Body of pancreas (tissue), 4 donors: ENCODE data around the gene LY6G5C. TPM values are rescaled to one million over a fixed set of nuclear protein-coding genes. Genes with fewer than 3 reads are reported as not detected.

Experiments
- ATAC-seq: fragments of 150-250 bp; one replicate; pipeline ENCODE4 v1.9.1; 2016
- DNase-seq, 4 donors: peaks; one replicate each; pipeline ENCODE4 v3.0.0-alpha.2; 2019
- H3K27ac ChIP-seq, 4 donors: fragments of 200-600 bp; sonication (generic); 1 replicate in 3 of 4; 2 replicates in 1 of 4; pipeline versions ENCODE4 v1.5.1 to v1.6.1; 2016 to 2019; ENCODE audit warnings: mild to moderate bottlenecking in 1 of 4, mixed read lengths in 1 of 4, moderate library complexity in 1 of 4
- H3K27me3 ChIP-seq, 2 donors: fragments of 200-600 bp; sonication (generic); one replicate each; pipeline ENCODE4 v1.6.0; 2016; ENCODE audit warnings: mild to moderate bottlenecking in 1 of 2
- H3K36me3 ChIP-seq, 2 donors: fragments of 200-600 bp; sonication (generic); replicated peaks in 1 of 2; 2 replicates each; pipeline ENCODE4 v1.5.1; 2016; ENCODE audit warnings: low read depth in 2 of 2; ENCODE audit not compliant: insufficient read depth in 1 of 2
- H3K4me1 ChIP-seq: fragments of 200-600 bp; sonication (generic); one replicate; pipeline ENCODE4 v1.6.0; 2016
- H3K4me3 ChIP-seq, 2 donors: fragments of 200-600 bp; sonication (generic); 1 replicate in 1 of 2; 2 replicates in 1 of 2; pipeline ENCODE4 v1.5.1; 2016 to 2019
- H3K9me3 ChIP-seq, 3 donors: fragments of 200-600 bp; sonication (generic); 1 replicate in 2 of 3; 2 replicates in 1 of 3; pipeline ENCODE4 v1.5.1; 2016
- CTCF ChIP-seq, 7 experiments: fragments of 450-650 bp in 4 of 7; fragments of 200-600 bp in 3 of 7; sonication (generic) in 3 of 7; IDR thresholded peaks; one replicate each; pipeline ENCODE4 v1.5.1; 2016 to 2019; ENCODE audit warnings: antibody characterized with exemption in 7 of 7
- POLR2A ChIP-seq, 3 donors: fragments of 450-650 bp; IDR thresholded peaks; one replicate each; pipeline ENCODE4 v1.6.1; 2016; ENCODE audit warnings: antibody characterized with exemption in 3 of 3, mild to moderate bottlenecking in 2 of 3
- WGBS, 2 donors: methylation state at CpG; one replicate each; pipeline ENCODE4 v1.1.5; 2017; 5-methylcytosine and 5-hydroxymethylcytosine counted together
- intact Hi-C: fragments of 100-400 bp; cut with DNase I; formaldehyde crosslinking; loops from one replicate; pipeline ENCODE4 v1.15.1; 2023
- total RNA-seq, 2 donors: library from RNA; depleted of rRNA; stranded (reverse); fragments of >200 nt; gene quantifications; one replicate each; pipeline ENCODE4 v1.1.0, GENCODE V29; 2016

The LY6G5C gene
- total RNA-seq, 2 donors from 2014 or later, result 4.4 TPM; not detected in 1

- H3K27me3 ChIP-seq, result no peaks in the 10 kb centered on the region
- no peak overlapping the region for H3K4me3 ChIP-seq
- no peak for DNase-seq
- 47% methylated on average over 5 of the region's 5 CpGs for WGBS, 2 donors
- H3K36me3 ChIP-seq, result peaks cover 0 to 2% of the 10 kb centered on the region in 2 donors
- peaks cover 23% of the 10 kb centered on the region for H3K4me1 ChIP-seq
- TF ChIP-seq CTCF (IDR thresholded peaks at IDR 0.05) (no peak), POLR2A (IDR thresholded peaks at IDR 0.05) (no peak)
- no peak overlapping the region for H3K27ac ChIP-seq
- ATAC-seq, result no peak
- intact Hi-C loops, result no loop called here
- no peaks in the 10 kb centered on the region for H3K9me3 ChIP-seq
Observed at GRCh38 chr6:31700740-31701401, 20.0 kb upstream of the LY6G5C start.

- no peak overlapping the region for H3K27ac ChIP-seq
- no peak for ATAC-seq
- 50 to 61% methylated on average over 3 of the region's 3 CpGs for WGBS, 2 donors
Observed at GRCh38 chr6:31697555-31697954, 16.7 kb upstream of the LY6G5C start.

GRCh38 chr6:31693535-31693934 is 12.7 kb upstream of the LY6G5C start:
- H3K4me3 ChIP-seq, result no peak overlapping the region
- intact Hi-C loops, result no loop called here
- ATAC-seq, result no peak
- H3K4me1 ChIP-seq, result no peaks in the 10 kb centered on the region
- no peak overlapping the region for H3K27ac ChIP-seq
- no peak for DNase-seq
- H3K36me3 ChIP-seq, result peaks cover 0 to 10% of the 10 kb centered on the region in 2 donors
- H3K9me3 ChIP-seq, result no peaks in the 10 kb centered on the region
- 90 to 91% methylated on average over 6 of the region's 6 CpGs for WGBS, 2 donors
- no peaks in the 10 kb centered on the region for H3K27me3 ChIP-seq
- no peak for TF ChIP-seq POLR2A (IDR thresholded peaks at IDR 0.05)

More at GRCh38 chr6:31697555-31697954, 16.7 kb upstream of the LY6G5C start:
- Histone ChIP-seq H3K27me3 (no peaks in the 10 kb centered on the region), H3K4me1 (peaks cover 17% of the 10 kb centered on the region), H3K4me3 (no peak overlapping the region), H3K9me3 (no peaks in the 10 kb centered on the region), H3K36me3 (peaks cover 0 to 2% of the 10 kb centered on the region in 2 donors)
- intact Hi-C loops, result no loop called here
- TF ChIP-seq POLR2A (IDR thresholded peaks at IDR 0.05), result no peak
- DNase-seq, result no peak

GRCh38 chr6:31692886-31693285 is 12.0 kb upstream of the LY6G5C start:
- no peak overlapping the region for H3K27ac ChIP-seq
- H3K4me3 ChIP-seq, result no peak overlapping the region
- no peaks in the 10 kb centered on the region for H3K27me3 ChIP-seq
- H3K9me3 ChIP-seq, result no peaks in the 10 kb centered on the region
- intact Hi-C loops, result no loop called here
- peaks cover 0 to 15% of the 10 kb centered on the region in 2 donors for H3K36me3 ChIP-seq
- TF ChIP-seq POLR2A (IDR thresholded peaks at IDR 0.05) (no peak), CTCF (IDR thresholded peaks at IDR 0.05) (no peak)
- no peak for ATAC-seq
- 87 to 95% methylated on average over 9 of the region's 9 CpGs for WGBS, 2 donors
- H3K4me1 ChIP-seq, result no peaks in the 10 kb centered on the region
- DNase-seq, result no peak

GRCh38 chr6:31692353-31692752 is 11.5 kb upstream of the LY6G5C start:
- intact Hi-C loops, result no loop called here
- 87 to 96% methylated on average over 3 to 4 of the region's 4 CpGs for WGBS, 2 donors
- DNase-seq (no peak), ATAC-seq (no peak)
- H3K4me1 ChIP-seq, result no peaks in the 10 kb centered on the region
- H3K27ac ChIP-seq, result no peak overlapping the region
- no peak overlapping the region for H3K4me3 ChIP-seq
- H3K36me3 ChIP-seq, result peaks cover 0 to 17% of the 10 kb centered on the region in 2 donors
- TF ChIP-seq POLR2A (IDR thresholded peaks at IDR 0.05) (no peak), CTCF (IDR thresholded peaks at IDR 0.05) (no peak)
- no peaks in the 10 kb centered on the region for H3K9me3 ChIP-seq
- no peaks in the 10 kb centered on the region for H3K27me3 ChIP-seq
